ENCODE measurements around the gene KCNQ1.
A peak's percentile ranks its signal among the peaks of the same experiment; 100 is the strongest.

The KCNQ1 gene

DNA sequence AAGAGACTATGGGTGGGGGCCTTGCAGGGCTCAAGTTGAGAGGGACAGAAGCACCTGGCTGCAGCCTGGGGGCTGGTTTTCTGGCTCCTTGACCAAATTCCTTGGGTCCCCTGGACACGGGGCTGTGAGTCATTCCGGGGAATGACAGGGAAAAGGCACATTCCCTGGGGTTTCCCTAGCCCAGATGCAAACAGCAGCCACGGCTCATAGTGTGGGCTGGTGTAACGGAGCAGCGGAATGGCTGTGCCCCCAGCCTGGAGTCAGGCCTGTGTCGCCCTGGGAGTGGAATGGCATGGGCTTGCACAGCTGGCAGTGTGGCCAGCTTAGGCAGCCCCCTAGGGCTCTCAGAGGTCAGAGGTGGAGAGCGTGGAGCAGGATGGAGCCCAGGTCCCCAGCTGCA, 332.6 kb downstream of the KCNQ1 start:
- DNase-seq (ENCODE audit: low read depth in 2 of 2): no peak

DNA sequence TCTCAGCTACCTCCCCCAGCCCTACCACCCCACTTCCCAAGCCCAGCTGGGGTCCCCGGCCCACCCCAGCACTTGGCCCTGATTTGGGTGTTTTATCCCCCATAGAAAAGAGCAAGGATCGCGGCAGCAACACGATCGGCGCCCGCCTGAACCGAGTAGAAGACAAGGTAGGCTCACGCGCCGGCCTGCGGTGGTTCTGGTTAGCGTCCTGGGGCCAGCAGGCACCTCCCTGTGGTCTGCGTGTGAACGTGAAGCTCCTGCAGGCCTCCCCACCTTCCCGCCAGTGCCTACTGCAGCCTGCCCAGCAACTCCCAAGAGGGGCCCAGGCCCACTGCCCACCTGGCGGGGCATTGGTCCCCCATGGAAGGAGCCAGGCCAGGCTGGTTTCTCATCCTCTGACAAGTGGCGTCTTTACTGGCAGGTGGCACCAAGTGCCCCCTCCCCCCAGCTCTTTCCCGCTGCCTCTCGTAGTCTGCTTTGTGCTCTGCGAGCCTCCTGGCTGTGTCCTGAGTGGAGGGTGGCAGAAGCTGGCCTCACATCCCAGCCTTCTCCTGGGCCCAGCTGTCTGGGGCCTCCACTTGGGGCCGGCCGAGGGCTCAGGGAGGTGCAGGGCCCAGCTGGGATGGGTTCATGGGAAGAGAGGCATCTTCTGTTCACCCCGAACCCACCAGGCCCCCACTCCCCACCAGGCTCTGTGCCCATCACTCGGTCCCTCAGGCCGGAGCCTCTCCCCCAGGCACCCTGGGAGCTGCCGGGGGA, 333.2 kb downstream of the KCNQ1 start:
- no peak for DNase-seq (ENCODE audit: low read depth in 2 of 2)

DNA sequence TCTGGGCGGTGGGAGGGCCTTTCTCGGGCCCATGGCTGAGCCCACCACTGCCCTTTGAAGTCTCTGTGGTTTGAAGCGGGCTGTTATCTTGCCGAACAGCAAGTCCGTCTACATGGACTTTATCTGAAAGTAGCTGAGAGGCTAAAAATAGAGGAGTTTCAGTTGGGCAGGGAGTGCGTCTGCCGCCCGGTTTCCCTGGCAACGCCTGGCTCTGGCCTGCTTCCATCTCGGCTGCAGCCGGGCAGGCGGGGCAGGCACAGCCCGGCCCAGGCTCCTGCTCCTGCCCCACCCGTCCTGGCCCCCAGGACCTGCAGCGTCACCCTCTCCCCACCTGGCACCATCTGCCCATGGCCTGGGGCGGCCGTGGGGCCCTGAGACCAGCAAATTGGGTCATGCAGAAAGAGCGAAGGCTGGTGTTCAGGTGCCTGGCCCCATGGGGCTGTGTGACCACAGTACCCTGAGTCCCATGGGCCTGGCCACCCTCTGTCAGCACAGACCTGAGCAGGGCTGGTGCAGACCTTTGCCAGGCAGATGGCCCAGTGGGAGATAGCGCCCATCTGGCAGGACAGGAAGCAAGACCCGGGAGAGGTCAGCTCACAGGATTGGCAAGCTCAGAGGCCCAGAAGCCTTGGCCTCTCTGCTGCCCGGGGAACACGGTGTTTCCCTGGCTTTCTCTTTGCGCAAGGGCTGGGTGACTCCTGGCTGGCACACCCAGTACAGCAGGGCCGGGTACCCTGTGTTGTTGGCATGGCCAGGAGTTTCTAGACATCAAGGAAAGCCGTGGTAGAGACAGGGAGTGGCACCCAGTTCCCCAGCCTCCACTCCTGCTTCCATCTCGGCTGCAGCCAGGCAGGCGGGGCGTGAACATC, 334.1 kb downstream of the KCNQ1 start:
- DNase-seq (ENCODE audit: low read depth in 2 of 2): no peak

- no peak for DNase-seq (ENCODE audit: low read depth in 2 of 2)
Measured at GRCh38 chr11:2779499-2779980, 334.7 kb downstream of the KCNQ1 start.

DNA sequence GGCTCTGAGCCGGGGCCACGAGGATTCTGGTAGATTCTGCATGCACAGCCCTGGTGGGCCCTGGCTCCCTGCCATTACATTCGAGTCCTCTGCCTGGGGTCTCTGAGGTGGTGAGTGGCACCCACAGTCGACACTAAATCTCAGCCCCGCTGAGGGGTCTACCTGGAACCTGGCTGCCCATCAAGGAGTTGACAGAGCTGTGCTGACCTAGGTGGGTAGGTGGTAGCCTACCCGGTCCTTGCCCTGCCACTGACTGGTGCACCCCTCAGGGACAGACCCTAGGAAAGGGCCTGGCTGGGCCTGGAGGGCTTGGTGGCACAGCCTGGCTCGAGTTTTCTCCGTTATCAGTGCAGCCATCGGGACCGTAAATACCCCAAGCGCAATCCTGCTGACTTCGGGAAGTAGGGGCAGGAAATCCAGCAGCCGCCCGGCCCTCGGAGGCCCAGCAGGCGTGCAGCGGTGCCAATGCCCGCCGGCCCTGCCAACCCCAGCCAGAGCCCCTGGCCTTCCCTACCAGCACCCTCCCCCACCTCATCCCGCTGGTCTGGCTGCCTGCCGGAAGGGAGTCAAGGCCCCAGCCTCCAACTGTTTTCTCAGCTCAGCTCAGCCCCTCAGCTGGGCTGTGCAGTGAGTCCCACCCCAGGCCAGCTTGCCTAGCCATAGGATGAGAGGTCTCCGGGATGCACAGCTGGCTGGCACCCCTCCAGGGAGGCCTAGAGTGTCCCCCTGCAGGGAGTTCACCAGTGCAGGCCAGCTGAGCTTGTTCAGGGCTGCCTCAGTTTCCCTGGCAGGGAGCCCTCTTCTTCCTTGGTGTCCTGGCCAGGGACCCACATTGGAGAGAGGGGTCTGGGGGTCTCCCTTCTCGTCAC, 335.4 kb downstream of the KCNQ1 start:
- DNase-seq (ENCODE audit: low read depth in 2 of 2): no peak

DNA sequence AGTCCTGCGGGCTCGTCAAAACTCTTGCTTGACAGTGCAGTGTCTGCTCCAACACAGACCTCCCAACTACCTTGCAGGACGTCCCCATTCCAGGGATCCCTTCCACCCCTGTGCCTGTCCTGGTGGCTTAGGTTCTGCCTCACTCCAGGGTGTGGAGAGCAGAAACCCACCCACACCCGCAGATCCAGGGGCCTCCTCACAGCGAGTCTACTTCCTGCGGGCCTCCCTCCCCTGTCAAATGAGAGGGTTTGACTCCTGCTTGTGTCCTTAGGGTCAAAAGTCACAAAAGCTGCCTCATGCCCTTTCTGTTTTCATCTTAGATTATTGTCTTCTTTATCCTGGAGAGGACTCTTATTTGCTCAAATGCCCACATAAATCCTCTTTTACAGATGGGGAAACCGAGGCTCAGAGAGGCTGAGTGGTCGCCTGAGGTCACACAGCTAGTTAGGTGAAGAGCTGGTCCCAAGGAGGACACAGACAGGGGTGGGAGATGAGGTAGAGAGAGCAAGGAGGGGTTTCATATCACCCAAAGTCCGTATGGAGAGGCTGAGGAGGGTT, 336.1 kb downstream of the KCNQ1 start:
- DNase-seq (ENCODE audit: low read depth in 2 of 2): no peak

DNA sequence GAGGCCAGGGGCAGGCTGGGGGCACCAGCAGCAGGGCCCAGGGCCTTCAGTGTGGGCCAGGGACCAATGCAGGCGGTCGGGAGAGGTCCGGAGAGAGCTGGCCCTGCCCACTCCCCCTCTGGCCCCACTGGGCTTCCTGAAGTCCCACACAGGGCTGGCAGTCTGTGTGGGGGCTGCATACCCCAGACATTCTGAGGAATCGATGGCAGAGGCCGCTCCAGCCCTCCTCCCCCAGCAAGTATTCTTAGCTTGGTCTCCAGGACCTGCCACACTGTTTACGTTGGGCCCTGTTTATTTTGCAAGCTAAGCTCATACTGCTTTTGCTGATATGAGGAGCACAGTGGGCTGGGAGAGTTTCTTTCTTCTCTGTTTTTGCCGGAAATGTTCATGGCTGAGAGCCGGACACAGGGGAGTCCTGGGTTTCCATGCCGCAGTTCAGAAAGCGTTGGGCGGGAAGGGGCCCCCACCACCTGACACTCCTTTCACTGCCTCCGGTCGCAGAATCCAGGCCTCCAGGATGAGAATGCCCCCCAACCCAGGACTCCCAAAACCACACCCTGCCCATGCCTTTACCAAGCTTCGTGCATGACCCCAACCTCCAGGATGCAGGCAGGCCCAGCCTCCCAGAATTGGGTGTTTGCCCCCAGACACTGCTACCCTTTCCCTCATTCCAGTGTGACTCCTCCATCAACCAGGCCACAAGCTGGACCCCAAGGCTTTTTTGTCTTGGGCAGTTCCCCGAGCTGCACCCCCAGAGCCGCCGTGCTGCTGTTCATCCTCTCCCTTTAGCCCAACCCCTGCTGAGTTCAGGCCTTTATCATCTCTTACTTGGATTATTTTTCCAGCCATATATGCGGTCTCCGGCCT, 336.8 kb downstream of the KCNQ1 start:
- DNase-seq (ENCODE audit: low read depth in 2 of 2): no peak

- no peak for DNase-seq (ENCODE audit: low read depth in 2 of 2)
Measured at GRCh38 chr11:2782769-2783168, 338.0 kb downstream of the KCNQ1 start.

DNA sequence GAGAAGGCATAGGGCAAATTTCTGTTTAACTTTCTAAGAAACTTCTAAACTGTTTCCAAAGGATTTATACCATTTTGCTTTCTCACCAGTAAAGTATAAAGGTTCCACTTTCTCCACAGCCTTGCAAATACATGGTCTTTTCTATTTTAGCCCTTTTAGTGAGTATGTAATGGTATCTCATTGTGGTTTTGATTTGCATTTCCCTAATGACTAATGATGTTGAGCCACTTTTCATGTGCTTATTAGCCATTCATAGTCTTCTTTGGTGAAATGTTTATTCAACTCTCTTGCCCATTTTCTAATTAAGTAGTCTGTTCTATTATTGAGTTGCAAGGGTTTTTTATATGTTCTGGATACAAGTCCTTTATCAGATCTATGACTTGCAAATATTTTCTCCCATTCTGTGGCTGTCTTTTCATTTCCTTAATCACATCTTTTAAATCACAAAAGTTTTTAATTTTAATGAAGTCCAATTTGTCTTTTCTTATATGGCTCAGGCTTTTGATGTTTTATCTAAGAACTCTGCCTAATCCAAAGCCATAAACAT, 338.8 kb downstream of the KCNQ1 start:
- DNase-seq (ENCODE audit: low read depth in 2 of 2): no peak

DNA sequence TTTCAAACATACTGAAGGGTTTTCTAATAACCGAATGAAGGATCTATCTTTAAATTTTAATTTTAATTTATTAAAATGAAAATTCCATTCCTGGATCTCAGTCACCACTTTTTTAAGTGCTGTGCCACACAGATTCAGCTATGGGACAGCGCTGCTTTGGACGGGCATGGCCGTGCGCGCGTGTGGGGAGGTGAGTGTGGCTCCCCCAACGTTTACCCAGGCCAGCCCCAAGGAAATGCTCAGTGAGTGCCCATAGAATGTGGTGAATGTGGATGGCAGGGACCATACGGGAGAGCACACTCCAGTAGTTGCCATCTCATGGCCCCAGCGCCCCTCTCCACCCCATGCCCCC, 343.0 kb downstream of the KCNQ1 start:
- no peak for DNase-seq (ENCODE audit: low read depth in 2 of 2)

DNA sequence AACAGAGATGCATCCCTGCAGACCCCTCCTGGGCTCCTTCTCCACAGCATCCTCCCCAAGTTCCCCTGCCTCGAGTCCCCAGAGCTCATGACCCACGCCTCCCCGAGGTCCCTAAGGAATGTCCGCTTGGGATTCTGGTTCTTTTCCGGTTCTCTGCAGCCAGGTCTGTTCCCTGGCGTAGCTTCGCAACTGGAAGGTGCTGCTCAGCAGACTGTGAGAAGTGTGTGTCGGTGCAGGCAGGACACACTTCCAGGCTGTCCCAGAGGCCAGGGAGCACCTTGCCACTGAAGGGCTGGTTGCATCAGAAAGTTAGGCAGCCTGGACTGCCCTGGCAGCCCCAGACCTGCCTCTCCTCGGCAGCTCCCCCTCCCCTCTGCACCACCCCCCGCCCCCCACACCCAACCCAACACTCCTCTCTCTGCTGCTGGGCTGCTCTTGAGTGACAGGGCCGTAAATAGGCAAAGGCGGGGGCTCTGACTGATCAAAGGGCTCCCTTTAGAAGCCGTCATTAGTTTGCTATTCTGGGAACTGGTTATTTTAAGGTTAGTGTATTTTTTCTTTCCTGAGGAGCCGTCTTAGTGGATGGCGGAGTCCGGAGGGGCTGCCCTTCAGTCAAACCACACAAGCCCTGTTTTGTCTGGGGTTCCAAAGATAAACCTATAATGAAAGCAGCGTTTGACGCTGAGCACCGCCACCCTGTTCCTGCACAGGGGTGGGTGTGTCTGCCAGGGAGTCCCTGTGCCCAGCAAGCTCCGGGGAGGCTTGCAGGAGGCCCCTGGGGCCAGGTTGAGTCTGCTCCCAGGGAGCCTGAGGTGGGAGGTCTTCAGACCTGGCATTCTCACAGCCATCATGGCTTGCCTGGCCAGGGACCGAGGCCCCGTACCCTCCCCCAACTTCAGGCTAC, 343.6 kb downstream of the KCNQ1 start:
- no peak for DNase-seq (ENCODE audit: low read depth in 2 of 2)

DNA sequence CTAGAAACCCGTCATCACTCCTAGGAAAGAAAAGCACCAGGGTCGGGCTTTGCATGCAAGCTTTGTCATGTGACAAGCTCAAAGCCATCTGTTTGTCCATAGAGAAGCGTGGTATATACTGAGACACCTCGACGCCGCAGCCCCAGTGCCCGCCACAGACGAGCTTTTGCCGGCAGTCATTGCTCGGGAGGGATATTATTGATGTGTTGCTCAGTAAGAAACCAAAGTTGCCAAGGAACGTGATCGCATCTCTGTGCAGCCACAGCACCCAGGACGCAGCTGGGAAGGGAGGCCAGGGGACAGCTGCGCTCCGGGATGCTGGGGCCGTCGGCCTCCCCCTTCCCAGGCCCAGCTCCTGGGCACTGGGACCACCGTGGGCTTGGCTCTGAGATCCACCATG, 344.5 kb downstream of the KCNQ1 start:
- DNase-seq (ENCODE audit: low read depth in 2 of 2): no peak

- no peak for DNase-seq (ENCODE audit: low read depth in 2 of 2)
Measured at GRCh38 chr11:2789791-2790567, 345.2 kb downstream of the KCNQ1 start.

GRCh38 chr11:2790568-2790921, 345.7 kb downstream of the KCNQ1 start:
- DNase-seq (ENCODE audit: low read depth in 2 of 2): no peak

DNA sequence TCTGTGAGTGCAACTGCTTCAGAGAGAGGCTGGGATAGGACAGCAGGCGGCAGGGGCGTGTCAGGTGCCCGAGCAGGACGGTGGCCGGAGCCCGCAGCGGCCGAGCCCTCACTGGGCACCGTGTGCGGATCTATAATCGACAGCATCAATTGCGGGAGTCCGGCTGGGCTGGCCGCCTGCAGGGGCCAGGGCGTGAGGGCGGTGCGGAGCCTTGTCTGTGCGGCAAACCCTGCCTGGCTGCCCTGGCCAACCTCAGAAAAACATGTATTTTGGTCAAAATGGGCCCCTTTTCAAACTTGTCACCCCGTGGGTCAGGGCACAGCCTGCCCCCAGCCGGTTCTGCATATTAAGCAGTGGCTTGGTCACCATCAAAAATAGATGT, 346.3 kb downstream of the KCNQ1 start:
- DNase-seq (ENCODE audit: low read depth in 2 of 2): no peak

DNA sequence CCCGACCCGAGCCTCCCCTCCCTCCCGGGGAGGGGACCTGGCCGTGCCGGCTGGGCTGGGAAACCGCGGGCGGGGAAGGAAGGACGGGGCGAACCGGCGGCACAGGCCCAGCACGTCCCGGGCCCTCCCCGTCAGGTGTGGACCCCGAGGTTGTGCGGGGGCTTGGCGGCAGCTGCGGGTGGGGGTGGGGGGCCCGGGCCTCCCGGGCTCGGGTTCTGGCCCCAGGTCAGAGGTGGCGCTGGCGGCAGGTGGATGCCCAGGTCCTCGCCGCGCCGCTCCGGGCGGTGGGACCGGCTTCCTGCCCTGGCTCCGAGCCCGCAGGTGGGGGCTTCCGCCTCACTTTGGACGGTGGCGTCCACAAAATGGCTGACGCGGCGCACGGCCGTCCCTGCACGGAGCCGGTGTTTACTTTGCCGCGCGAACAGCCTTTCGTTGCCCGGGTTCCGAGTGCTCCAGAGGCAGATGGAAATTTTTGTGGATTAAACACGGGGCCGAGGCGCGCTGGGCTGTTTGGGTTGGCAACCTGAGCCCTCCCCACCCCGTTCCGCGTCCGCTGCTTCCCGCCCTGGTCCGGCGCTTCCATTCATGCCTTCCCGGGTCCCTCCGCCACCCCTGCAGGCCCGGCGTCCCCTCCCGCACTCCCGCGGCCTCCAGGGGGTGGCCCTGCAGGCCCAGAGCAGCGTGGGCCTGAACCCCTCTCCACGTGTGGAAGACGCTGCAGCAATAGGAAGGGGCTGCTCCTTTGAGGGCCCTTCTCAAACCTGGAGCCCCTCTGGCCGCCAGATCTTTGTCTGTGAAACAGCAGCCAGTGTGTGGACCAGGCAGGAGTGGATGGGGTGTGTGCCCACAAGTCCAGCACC, 346.9 kb downstream of the KCNQ1 start:
- DNase-seq (ENCODE audit: low read depth in 2 of 2): peak in 1 of 2 donors; percentile 14

DNA sequence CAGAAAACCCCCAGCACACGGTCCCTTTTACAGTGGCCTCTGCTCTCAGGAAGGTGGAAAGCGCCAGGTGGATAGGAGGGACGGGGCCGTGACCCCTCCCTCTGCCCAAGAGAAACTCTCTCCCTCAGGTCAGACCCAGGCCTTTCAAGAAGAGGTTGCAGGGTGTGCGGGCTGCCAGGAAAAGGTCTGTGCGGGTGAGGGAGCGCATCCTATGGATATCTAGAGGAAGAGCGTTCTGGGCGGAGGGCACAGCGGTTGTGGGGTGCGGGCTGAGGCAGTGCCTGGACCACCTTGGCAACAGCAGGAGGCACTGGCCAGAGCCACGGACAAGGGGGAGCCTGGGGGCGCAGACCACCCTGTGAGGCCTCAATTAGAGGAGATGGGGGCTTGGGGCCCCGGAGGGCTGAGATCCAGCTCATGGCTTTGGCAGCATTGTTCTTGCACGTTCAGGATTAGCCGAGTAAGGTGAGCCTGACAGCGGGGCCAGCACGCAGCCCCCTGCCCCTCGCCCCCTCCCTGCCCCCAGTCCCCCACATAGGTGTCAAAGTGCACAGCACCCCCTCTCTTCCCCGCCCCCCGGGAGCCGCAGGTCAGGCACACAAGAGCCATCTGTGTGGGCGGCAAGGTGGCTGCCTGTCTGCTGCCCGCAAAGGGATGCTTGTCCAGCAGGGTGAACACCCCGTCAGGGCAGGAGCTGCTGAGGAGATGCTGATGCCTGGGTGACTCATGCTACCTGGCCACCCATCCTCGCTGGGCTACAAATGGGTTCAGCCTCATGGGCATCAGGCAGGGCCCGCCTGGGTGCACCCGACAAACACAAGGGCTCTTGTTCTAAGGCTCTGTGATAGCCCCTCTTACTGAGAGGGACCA, 347.8 kb downstream of the KCNQ1 start:
- DNase-seq (ENCODE audit: low read depth in 2 of 2): no peak

Data from activated CD4-positive, alpha-beta T cell treated with anti-CD3 and anti-CD28 coated beads for 24 hours (primary cell).